Kidney tubule cell (primary cell): Measurements from ENCODE around the gene INTS11.

Experiments
- DNase-seq: peaks from one replicate; pipeline ENCODE4 v3.0.0-alpha.2; 2018; ENCODE audit warnings: low spot score

Gene INTS11

DNA sequence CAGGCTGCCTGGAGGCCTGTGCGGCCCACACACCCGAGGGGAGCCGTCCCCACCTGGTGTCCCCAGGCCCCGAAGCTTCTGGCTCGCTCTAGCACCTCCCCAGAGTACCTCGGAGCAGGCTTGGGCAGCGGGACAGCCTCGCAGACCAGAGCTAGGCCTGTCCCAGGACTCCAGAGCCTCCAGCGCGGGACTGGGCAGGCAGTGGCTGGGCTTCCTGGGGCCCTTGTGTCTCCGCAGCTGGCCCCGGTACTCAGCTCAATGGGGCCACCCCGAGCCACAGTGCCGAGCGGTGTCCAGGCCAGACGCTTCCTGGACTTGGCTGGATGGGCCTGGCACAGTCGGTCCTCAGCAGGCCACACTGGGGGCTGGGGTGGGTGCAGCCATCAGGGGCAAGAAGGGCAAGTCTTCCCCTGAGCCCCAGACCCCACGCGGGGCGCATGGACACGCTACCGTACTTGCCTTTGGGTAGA, 39.3 kb downstream of the INTS11 start:
- DNase-seq: no peak

- no peak for DNase-seq
These were observed 40.0 kb downstream of the INTS11 start for GRCh38 chr1:1284221-1285101.

DNA sequence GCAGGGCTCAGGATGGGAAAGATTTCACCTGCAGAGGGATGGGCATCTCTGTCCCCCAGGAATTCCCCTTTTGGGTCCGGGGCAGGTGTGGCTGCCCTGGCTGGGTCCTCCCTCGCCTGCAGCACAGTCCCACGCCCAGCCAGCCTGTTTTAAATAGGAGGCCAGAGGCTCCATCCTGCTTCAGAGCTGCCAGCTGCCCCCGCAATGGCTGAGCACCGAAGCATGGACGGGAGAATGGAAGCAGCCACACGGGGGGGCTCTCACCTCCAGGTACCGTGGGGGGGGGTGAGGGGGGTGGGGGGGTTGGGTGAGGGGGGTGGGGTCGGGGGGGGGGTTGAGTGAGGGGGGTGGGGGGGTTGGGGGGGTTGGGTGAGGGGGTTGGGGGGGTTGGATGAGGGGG, 40.6 kb downstream of the INTS11 start:
- peak; percentile 71 for DNase-seq

DNA sequence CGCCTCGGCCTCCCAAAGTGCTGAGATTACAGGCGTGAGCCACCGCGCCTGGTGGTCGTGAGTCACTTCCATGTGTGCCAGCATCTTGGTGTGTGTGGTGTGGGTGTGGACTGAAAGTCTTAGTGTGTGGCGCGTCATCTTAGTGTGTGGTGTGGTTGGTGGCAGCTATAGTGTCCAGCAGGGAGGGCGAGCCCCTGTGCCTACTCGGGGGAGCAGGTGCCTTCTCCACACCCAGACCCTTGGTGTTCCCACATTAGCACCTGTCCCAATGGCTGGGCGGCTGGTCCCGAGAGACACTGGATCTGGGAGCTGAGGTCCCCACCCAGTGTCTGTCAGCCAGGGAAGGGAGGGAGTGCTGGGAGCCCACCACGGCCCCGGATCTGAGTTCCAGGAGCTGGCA, 41.5 kb downstream of the INTS11 start:
- DNase-seq: peak; percentile 57

DNA sequence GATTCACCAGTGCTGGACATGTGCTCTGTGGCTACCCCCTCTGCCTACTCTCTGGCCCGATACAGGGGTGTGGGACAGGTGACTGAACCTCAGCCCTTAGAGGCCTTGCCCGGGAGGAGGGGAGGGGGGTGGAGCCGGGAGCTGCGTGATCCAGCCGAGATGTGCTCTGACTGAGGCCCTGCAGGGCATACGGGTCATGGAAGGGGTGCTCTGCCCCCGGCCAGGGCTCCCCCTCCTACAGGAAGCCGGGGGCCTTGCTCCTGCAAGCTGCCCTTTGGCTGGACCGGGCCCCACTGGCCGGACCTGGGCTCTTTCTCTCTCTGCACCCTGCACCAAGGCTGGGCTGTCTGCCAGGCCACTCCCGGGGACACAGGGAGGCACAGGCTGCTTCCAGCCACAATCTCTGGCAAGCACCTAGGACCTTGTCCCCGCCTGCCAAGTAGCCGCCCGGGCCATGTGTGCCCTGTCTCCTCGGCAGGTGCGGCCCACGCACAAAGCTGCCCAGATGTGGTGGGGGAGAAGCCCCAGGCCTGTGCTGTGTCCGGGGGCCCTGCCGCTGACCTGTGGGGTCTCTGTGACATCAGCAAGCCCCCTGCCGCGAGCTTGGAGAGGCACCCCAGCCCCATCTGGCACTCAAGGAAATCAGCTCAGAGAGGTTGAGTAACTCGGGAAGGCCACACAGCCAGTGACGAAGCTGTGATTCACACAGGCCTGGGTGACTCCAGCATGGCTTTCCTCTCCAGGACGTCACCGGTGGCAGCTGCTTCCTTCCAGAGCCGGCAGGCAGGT, 42.7 kb downstream of the INTS11 start:
- DNase-seq: peak; percentile 92

- DNase-seq: no peak
These were observed 43.5 kb downstream of the INTS11 start for GRCh38 chr1:1280782-1281481.

DNA sequence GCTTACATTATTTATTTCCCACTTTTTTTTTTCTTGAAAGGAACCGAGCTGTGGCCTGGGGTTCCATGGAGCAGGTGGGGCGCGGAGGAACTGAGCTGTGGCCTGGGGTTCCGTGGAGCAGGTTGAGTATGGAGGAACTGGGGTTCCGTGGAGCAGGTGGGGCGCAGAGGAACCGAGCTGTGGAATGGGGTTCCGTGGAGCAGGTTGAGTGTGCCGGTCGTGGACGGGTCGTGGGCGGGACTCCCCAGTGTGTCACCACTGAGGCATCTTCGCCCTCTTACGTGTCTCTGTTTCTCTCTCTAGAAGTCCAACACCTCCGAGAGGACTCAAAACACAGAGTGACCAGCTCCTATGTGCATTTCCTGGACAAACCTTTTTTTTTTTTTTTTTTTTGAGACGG, 45.4 kb downstream of the INTS11 start:
- DNase-seq: no peak

- DNase-seq: no peak
These were observed 45.8 kb downstream of the INTS11 start for GRCh38 chr1:1278620-1279019.

- no peak for DNase-seq
These were observed 48.6 kb downstream of the INTS11 start for GRCh38 chr1:1275836-1276235.

GRCh38 chr1:1274931-1275431, 49.5 kb downstream of the INTS11 start:
- no peak for DNase-seq

- DNase-seq: no peak
These were observed 50.0 kb downstream of the INTS11 start for GRCh38 chr1:1274299-1274930.

DNA sequence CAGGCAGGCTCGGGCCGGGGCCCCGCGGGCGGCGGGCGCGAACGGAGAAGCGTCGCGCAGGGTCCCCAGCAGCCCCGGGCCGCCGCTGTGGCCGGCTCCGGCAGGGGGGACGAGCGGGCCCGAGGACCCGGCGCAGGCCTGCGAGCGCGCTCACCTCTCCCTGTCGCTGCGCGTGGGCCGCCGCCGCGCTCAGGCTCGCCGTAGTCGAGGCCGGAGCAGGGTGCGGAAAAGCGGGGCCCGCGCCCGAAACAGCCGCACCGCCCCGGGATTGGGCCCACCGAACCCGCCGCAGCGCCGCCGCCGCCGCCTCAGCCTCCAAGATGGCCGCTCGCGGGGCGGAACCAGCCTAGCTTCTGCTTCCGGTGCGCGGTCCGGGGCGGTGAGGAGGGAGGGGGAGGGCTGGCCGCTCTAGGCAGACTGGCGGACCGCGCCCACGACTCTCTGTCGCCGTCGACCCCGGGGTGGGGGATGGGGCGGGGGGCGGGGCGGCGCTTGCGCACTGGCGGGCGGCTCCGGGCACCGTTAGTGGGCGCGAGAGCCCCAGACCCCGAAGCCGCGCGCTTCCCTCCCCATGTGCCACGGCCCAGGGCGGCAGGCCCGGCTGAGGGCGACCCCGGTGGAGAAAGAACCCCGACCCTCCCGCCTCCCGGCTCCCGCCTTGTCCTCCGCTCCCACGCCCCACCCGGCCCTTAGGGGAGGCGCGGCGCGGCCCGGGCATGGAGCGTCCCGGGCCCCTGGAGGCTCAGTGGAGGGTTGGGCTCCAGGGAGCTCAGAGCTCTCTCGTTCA, 50.8 kb downstream of the INTS11 start, which contains the start of gene UBE2J2:
Gene UBE2J2 (minus strand): TSS at position 343 of the 787 bp plus-strand sequence. CDS start 5,862 bp downstream, outside the sequence.
- peak; percentile 89 for DNase-seq

- no peak for DNase-seq
These were observed 51.3 kb downstream of the INTS11 start for GRCh38 chr1:1273209-1273511.

DNA sequence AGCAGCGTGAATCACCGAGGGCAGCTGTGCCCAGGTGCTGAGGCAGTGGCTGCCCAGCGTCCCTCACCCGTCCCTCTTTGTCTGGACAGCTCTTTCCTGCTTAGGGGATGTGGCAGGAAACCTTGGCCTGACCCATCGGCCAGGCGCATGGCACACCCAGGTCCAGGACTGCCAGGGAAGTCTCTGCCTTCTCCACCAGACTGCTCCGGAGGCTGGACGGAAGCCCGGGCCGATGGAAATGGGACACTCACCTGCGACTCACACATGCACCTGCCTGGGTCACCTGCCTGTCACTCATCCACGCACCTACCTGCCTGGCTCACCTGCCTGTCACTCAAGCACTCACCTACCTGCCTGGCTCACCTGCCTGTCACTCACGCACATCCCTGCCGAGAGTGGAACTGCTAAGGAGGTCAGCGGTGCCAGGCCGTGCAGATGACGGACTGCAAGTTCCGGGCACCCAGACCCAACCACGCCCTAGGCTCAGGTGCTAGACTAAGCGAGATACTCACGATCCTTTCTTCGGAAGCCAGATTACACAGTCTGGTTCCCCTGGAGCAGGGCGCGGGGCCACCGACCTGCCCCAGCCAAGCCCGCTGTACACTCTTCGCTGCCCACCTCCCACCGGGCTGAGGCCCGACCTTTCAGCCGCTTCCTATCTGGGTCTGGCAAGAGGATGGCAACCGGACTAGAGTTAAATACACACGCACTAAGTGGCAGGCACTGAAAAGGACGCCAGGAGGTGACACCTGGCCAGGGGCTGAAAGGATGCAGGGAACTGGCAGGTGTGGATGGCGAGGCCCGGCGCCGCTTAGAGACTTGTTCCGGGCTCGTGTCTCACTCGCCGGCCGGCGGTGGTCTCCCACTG, 51.9 kb downstream of the INTS11 start:
- peak; percentile 91 for DNase-seq

- DNase-seq: peak; percentile 58
These were observed 53.6 kb downstream of the INTS11 start for GRCh38 chr1:1270813-1271212.

GRCh38 chr1:1268284-1268682, 56.2 kb downstream of the INTS11 start:
- no peak for DNase-seq

- no peak for DNase-seq
These were observed 56.8 kb downstream of the INTS11 start for GRCh38 chr1:1267488-1268283.

DNA sequence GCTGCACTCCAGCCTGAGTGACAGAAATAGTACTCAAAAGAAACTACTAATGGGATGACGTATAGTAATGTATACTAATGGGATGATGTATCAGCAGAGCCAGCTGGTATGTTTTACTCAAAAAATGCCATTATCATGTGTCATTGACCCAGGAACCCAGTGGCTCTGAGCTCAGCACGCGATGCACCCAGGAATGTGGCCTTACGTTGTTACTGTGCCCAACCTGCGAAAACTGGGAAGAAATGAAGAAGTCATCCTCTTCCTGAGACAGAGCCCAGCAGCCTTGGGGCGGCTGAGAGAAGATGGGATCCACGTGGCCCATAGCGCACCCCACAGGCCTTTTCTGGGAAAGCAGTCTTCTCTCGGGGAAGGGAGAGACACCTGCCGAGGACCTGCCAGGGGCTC, 59.6 kb downstream of the INTS11 start:
- peak; percentile 96 for DNase-seq

- DNase-seq: no peak
These were observed 60.4 kb downstream of the INTS11 start for GRCh38 chr1:1264026-1264425.
